Measurements from ENCODE around the gene PCNX3.

Gene PCNX3

GRCh38 chr11:65584106-65584505 is 31.5 kb upstream of the PCNX3 start:
- H3K27me3 ChIP-seq (ENCODE audit: control insufficient read depth, insufficient read depth, low read length): peaks cover 57% of the 10 kb centered on the region
- no peak overlapping the region for H3K9ac ChIP-seq (ENCODE audit: low read depth, low read length)
- H3K4me1 ChIP-seq (ENCODE audit: control insufficient read depth, insufficient read depth, low read length): peaks cover 7% of the 10 kb centered on the region
- no peaks in the 10 kb centered on the region for H3K36me3 ChIP-seq (ENCODE audit: control insufficient read depth, insufficient read depth, low read length)
- H3K9me3 ChIP-seq (ENCODE audit: control insufficient read depth, insufficient read depth, low read length): no peaks in the 10 kb centered on the region
- peak overlapping the region; percentile 54 for H3K4me3 ChIP-seq (ENCODE audit: low read depth, low read length)

- peaks cover 7% of the 10 kb centered on the region for H3K4me1 ChIP-seq (ENCODE audit: control insufficient read depth, insufficient read depth, low read length)
- peak overlapping the region; percentile 54 for H3K4me3 ChIP-seq (ENCODE audit: low read depth, low read length)
- H3K27me3 ChIP-seq (ENCODE audit: control insufficient read depth, insufficient read depth, low read length): peaks cover 54% of the 10 kb centered on the region
Observed at GRCh38 chr11:65584723-65585171, 30.8 kb upstream of the PCNX3 start.

GRCh38 chr11:65585396-65586246 is 30.0 kb upstream of the PCNX3 start:
- Histone ChIP-seq H3K9me3 (ENCODE audit: control insufficient read depth, insufficient read depth, low read length) (no peaks in the 10 kb centered on the region), H3K9ac (ENCODE audit: low read depth, low read length) (no peak overlapping the region), H3K36me3 (ENCODE audit: control insufficient read depth, insufficient read depth, low read length) (no peaks in the 10 kb centered on the region), H3K4me3 (ENCODE audit: low read depth, low read length) (no peak overlapping the region), H3K4me1 (ENCODE audit: control insufficient read depth, insufficient read depth, low read length) (peaks cover 7% of the 10 kb centered on the region), H3K27me3 (ENCODE audit: control insufficient read depth, insufficient read depth, low read length) (peaks cover 58% of the 10 kb centered on the region)

More at GRCh38 chr11:65584723-65585171, 30.8 kb upstream of the PCNX3 start:
- Histone ChIP-seq H3K9me3 (ENCODE audit: control insufficient read depth, insufficient read depth, low read length) (no peaks in the 10 kb centered on the region), H3K9ac (ENCODE audit: low read depth, low read length) (no peak overlapping the region), H3K36me3 (ENCODE audit: control insufficient read depth, insufficient read depth, low read length) (no peaks in the 10 kb centered on the region)

GRCh38 chr11:65586247-65586630 is 29.3 kb upstream of the PCNX3 start:
- Histone ChIP-seq H3K4me1 (ENCODE audit: control insufficient read depth, insufficient read depth, low read length) (peaks cover 7% of the 10 kb centered on the region), H3K9ac (ENCODE audit: low read depth, low read length) (no peak overlapping the region), H3K4me3 (ENCODE audit: low read depth, low read length) (no peak overlapping the region), H3K9me3 (ENCODE audit: control insufficient read depth, insufficient read depth, low read length) (no peaks in the 10 kb centered on the region), H3K36me3 (ENCODE audit: control insufficient read depth, insufficient read depth, low read length) (no peaks in the 10 kb centered on the region), H3K27me3 (ENCODE audit: control insufficient read depth, insufficient read depth, low read length) (peaks cover 62% of the 10 kb centered on the region)

- Histone ChIP-seq H3K4me1 (ENCODE audit: control insufficient read depth, insufficient read depth, low read length) (peaks cover 7% of the 10 kb centered on the region), H3K9me3 (ENCODE audit: control insufficient read depth, insufficient read depth, low read length) (no peaks in the 10 kb centered on the region), H3K27me3 (ENCODE audit: control insufficient read depth, insufficient read depth, low read length) (peaks cover 63% of the 10 kb centered on the region), H3K9ac (ENCODE audit: low read depth, low read length) (no peak overlapping the region), H3K36me3 (ENCODE audit: control insufficient read depth, insufficient read depth, low read length) (no peaks in the 10 kb centered on the region), H3K4me3 (ENCODE audit: low read depth, low read length) (no peak overlapping the region)
Observed at GRCh38 chr11:65586676-65587075, 28.9 kb upstream of the PCNX3 start.

- Histone ChIP-seq H3K36me3 (ENCODE audit: control insufficient read depth, insufficient read depth, low read length) (no peaks in the 10 kb centered on the region), H3K27me3 (ENCODE audit: control insufficient read depth, insufficient read depth, low read length) (peaks cover 57% of the 10 kb centered on the region), H3K4me1 (ENCODE audit: control insufficient read depth, insufficient read depth, low read length) (peaks cover 7% of the 10 kb centered on the region), H3K9me3 (ENCODE audit: control insufficient read depth, insufficient read depth, low read length) (no peaks in the 10 kb centered on the region), H3K9ac (ENCODE audit: low read depth, low read length) (no peak overlapping the region), H3K4me3 (ENCODE audit: low read depth, low read length) (no peak overlapping the region)
Observed at GRCh38 chr11:65588199-65589054, 27.1 kb upstream of the PCNX3 start.

- H3K9ac ChIP-seq (ENCODE audit: low read depth, low read length): no peak overlapping the region
- H3K9me3 ChIP-seq (ENCODE audit: control insufficient read depth, insufficient read depth, low read length): no peaks in the 10 kb centered on the region
- H3K4me3 ChIP-seq (ENCODE audit: low read depth, low read length): no peak overlapping the region
- peaks cover 50% of the 10 kb centered on the region for H3K27me3 ChIP-seq (ENCODE audit: control insufficient read depth, insufficient read depth, low read length)
- H3K4me1 ChIP-seq (ENCODE audit: control insufficient read depth, insufficient read depth, low read length): peaks cover 7% of the 10 kb centered on the region
- no peaks in the 10 kb centered on the region for H3K36me3 ChIP-seq (ENCODE audit: control insufficient read depth, insufficient read depth, low read length)
Observed at GRCh38 chr11:65589444-65590239, 25.9 kb upstream of the PCNX3 start.

GRCh38 chr11:65590240-65590738 is 25.3 kb upstream of the PCNX3 start:
- H3K9ac ChIP-seq (ENCODE audit: low read depth, low read length): no peak overlapping the region
- peaks cover 7% of the 10 kb centered on the region for H3K4me1 ChIP-seq (ENCODE audit: control insufficient read depth, insufficient read depth, low read length)
- H3K9me3 ChIP-seq (ENCODE audit: control insufficient read depth, insufficient read depth, low read length): no peaks in the 10 kb centered on the region
- H3K4me3 ChIP-seq (ENCODE audit: low read depth, low read length): no peak overlapping the region
- peaks cover 46% of the 10 kb centered on the region for H3K27me3 ChIP-seq (ENCODE audit: control insufficient read depth, insufficient read depth, low read length)
- H3K36me3 ChIP-seq (ENCODE audit: control insufficient read depth, insufficient read depth, low read length): no peaks in the 10 kb centered on the region

GRCh38 chr11:65591939-65592857 is 23.4 kb upstream of the PCNX3 start:
- Histone ChIP-seq H3K27me3 (ENCODE audit: control insufficient read depth, insufficient read depth, low read length) (peaks cover 31% of the 10 kb centered on the region), H3K9ac (ENCODE audit: low read depth, low read length) (no peak overlapping the region), H3K9me3 (ENCODE audit: control insufficient read depth, insufficient read depth, low read length) (no peaks in the 10 kb centered on the region), H3K36me3 (ENCODE audit: control insufficient read depth, insufficient read depth, low read length) (no peaks in the 10 kb centered on the region), H3K4me3 (ENCODE audit: low read depth, low read length) (peak overlapping the region; percentile 63), H3K4me1 (ENCODE audit: control insufficient read depth, insufficient read depth, low read length) (peaks cover 5% of the 10 kb centered on the region)

- Histone ChIP-seq H3K4me3 (ENCODE audit: low read depth, low read length) (peak overlapping the region; percentile 63), H3K9me3 (ENCODE audit: control insufficient read depth, insufficient read depth, low read length) (no peaks in the 10 kb centered on the region), H3K9ac (ENCODE audit: low read depth, low read length) (no peak overlapping the region), H3K36me3 (ENCODE audit: control insufficient read depth, insufficient read depth, low read length) (no peaks in the 10 kb centered on the region), H3K27me3 (ENCODE audit: control insufficient read depth, insufficient read depth, low read length) (peaks cover 31% of the 10 kb centered on the region), H3K4me1 (ENCODE audit: control insufficient read depth, insufficient read depth, low read length) (peaks cover 3% of the 10 kb centered on the region)
Observed at GRCh38 chr11:65592858-65593517, 22.6 kb upstream of the PCNX3 start.

Data from iPS-15b (cell line).